SK-N-SH treated with all-trans-retinoic acid at 6 μM for 48 hours (cell line): ENCODE results near the gene IRGQ.

Experiments used
- ATAC-seq: fragments of 200-7000 bp; cut with Tn5 transposase; 3 replicates; pipeline ENCODE4 v1.9.1; 2020; ENCODE audit warnings: mild to moderate bottlenecking, moderate library complexity
- ARNTL ChIP-seq: fragments of 450-650 bp; formaldehyde crosslinking; IDR thresholded peaks from 2 replicates; pipeline ENCODE4 v1.5.0; 2020; ENCODE audit warnings: low read depth, mild to moderate bottlenecking, moderate library complexity, borderline replicate concordance
- BACH2 ChIP-seq: fragments of 250-450 bp; sonication (Bioruptor Pico); IDR thresholded peaks from 2 replicates; pipeline ENCODE4 v1.9.0; 2021; ENCODE audit warnings: mild to moderate bottlenecking, borderline replicate concordance
- CREB5 ChIP-seq: fragments of 250-450 bp; sonication (Bioruptor Pico); IDR thresholded peaks from 2 replicates; pipeline ENCODE4 v1.5.1; 2020; ENCODE audit warnings: low read depth, mild to moderate bottlenecking, moderate library complexity
- CSDC2 ChIP-seq: fragments of 250-450 bp; sonication (Bioruptor Pico); IDR thresholded peaks from 2 replicates; pipeline ENCODE4 v1.5.0; 2020; ENCODE audit warnings: mild to moderate bottlenecking, moderate library complexity
- ESRRG ChIP-seq: fragments of 250-450 bp; sonication (Bioruptor Pico); IDR thresholded peaks from 2 replicates; pipeline ENCODE4 v1.6.1; 2021; ENCODE audit warnings: mild to moderate bottlenecking
- ISL1 ChIP-seq: fragments of 250-450 bp; sonication (Bioruptor Pico); IDR thresholded peaks from 2 replicates; pipeline ENCODE4 v2.1.2; 2022; ENCODE audit warnings: mild to moderate bottlenecking, moderate library complexity
- OSR1 ChIP-seq: fragments of 250-450 bp; sonication (Bioruptor Pico); IDR thresholded peaks from 2 replicates; pipeline ENCODE4 v1.8.0; 2022; ENCODE audit warnings: moderate library complexity, mild to moderate bottlenecking, inconsistent platforms
- PPARA ChIP-seq: fragments of 250-450 bp; sonication (Bioruptor Pico); IDR thresholded peaks from 2 replicates; pipeline ENCODE4 v1.5.0; 2020; ENCODE audit warnings: mild to moderate bottlenecking, borderline replicate concordance
- RARB ChIP-seq: fragments of 250-450 bp; sonication (Bioruptor Pico); IDR thresholded peaks from 2 replicates; pipeline ENCODE4 v1.8.0; 2021; ENCODE audit warnings: mild to moderate bottlenecking, moderate library complexity
- TCF4 ChIP-seq: fragments of 250-450 bp; sonication (Bioruptor Pico); IDR thresholded peaks from 2 replicates; pipeline ENCODE4 v1.8.0; 2021; ENCODE audit warnings: mild to moderate bottlenecking, moderate library complexity, borderline replicate concordance
- ZC3H10 ChIP-seq: fragments of 250-450 bp; sonication (Bioruptor Pico); IDR thresholded peaks from 2 replicates; pipeline ENCODE4 v1.5.1; 2021; ENCODE audit warnings: mild to moderate bottlenecking, moderate library complexity
- ZFP3 ChIP-seq: fragments of 250-450 bp; sonication (Bioruptor Pico); IDR thresholded peaks from 2 replicates; pipeline ENCODE4 v1.5.0; 2020; ENCODE audit warnings: mild to moderate bottlenecking, moderate library complexity
- ZFP30 ChIP-seq: fragments of 450-650 bp; formaldehyde crosslinking; IDR thresholded peaks from 2 replicates; pipeline ENCODE4 v1.5.0; 2022; ENCODE audit warnings: mild to moderate bottlenecking, moderate library complexity
- ZNF565 ChIP-seq: fragments of 450-650 bp; formaldehyde crosslinking; conservative IDR thresholded peaks from 2 replicates; pipeline ENCODE4 v1.5.0; 2020; ENCODE audit warnings: low read depth, mild to moderate bottlenecking, moderate library complexity
- ZNF70 ChIP-seq: fragments of 450-650 bp; formaldehyde crosslinking; IDR thresholded peaks from 2 replicates; pipeline ENCODE4 v1.5.0; 2020; ENCODE audit warnings: mild to moderate bottlenecking, moderate library complexity
- ZNF8 ChIP-seq: fragments of 450-650 bp; formaldehyde crosslinking; IDR thresholded peaks from 2 replicates; pipeline ENCODE4 v1.5.0; 2020; ENCODE audit warnings: mild to moderate bottlenecking, moderate library complexity
- TF ChIP-seq, protein P1 (sequence below): fragments of 250-450 bp; sonication (Bioruptor Pico); IDR thresholded peaks from 2 replicates; pipeline ENCODE4 v1.5.0; 2020; ENCODE audit warnings: mild to moderate bottlenecking, moderate library complexity
- TF ChIP-seq, protein P2 (sequence below): fragments of 250-450 bp; sonication (Bioruptor Pico); IDR thresholded peaks from 2 replicates; pipeline ENCODE4 v1.8.0; 2021; ENCODE audit warnings: low read depth, mild to moderate bottlenecking, moderate library complexity, borderline replicate concordance
- TF ChIP-seq, protein P3 (sequence below): fragments of 250-450 bp; sonication (Bioruptor Pico); IDR thresholded peaks from 2 replicates; pipeline ENCODE4 v1.8.0; 2020; ENCODE audit warnings: mild to moderate bottlenecking, moderate library complexity, borderline replicate concordance
- TF ChIP-seq, protein P4 (sequence below): fragments of 250-450 bp; sonication (Bioruptor Pico); IDR thresholded peaks from 2 replicates; pipeline ENCODE4 v1.5.1; 2021; ENCODE audit warnings: mild to moderate bottlenecking, moderate library complexity

The IRGQ gene

DNA sequence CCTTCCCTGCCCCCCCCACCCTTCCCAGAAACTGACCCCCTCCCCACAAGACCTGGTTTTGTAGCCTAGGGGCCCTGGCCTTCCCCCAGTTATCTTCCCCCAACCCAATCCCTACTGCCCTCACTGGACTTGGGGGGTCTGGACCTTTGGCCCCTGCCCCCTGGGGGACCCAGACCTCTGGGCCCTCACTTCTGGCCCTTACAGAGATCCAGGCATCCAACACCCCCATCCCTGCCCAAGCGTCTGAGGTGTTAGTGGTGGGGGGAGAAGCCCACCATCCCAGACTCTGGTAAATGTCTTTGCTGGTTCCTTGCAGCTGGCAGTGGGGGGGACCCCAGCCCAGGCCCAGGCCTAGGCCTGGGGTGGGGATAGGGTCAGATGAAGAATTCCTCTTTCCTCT, 27.0 kb upstream of the IRGQ start:
- ATAC-seq, result no peak
- no peak for TF ChIP-seq RARB
- no peak for TF ChIP-seq ZC3H10 (CRISPR knock-in tag)
- TF ChIP-seq ZNF565 (CRISPR knock-in tag), result no peak
- TF ChIP-seq, protein P1, sequence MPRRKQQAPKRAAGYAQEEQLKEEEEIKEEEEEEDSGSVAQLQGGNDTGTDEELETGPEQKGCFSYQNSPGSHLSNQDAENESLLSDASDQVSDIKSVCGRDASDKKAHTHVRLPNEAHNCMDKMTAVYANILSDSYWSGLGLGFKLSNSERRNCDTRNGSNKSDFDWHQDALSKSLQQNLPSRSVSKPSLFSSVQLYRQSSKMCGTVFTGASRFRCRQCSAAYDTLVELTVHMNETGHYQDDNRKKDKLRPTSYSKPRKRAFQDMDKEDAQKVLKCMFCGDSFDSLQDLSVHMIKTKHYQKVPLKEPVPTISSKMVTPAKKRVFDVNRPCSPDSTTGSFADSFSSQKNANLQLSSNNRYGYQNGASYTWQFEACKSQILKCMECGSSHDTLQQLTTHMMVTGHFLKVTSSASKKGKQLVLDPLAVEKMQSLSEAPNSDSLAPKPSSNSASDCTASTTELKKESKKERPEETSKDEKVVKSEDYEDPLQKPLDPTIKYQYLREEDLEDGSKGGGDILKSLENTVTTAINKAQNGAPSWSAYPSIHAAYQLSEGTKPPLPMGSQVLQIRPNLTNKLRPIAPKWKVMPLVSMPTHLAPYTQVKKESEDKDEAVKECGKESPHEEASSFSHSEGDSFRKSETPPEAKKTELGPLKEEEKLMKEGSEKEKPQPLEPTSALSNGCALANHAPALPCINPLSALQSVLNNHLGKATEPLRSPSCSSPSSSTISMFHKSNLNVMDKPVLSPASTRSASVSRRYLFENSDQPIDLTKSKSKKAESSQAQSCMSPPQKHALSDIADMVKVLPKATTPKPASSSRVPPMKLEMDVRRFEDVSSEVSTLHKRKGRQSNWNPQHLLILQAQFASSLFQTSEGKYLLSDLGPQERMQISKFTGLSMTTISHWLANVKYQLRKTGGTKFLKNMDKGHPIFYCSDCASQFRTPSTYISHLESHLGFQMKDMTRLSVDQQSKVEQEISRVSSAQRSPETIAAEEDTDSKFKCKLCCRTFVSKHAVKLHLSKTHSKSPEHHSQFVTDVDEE (CRISPR knock-in tag), result no peak
- no peak for TF ChIP-seq CREB5
- TF ChIP-seq ZNF8 (CRISPR knock-in tag), result no peak
- no peak for TF ChIP-seq ZFP3 (CRISPR knock-in tag)

GRCh38 chr19:43622070-43622469, 26.1 kb upstream of the IRGQ start:
- TF ChIP-seq, protein P2, sequence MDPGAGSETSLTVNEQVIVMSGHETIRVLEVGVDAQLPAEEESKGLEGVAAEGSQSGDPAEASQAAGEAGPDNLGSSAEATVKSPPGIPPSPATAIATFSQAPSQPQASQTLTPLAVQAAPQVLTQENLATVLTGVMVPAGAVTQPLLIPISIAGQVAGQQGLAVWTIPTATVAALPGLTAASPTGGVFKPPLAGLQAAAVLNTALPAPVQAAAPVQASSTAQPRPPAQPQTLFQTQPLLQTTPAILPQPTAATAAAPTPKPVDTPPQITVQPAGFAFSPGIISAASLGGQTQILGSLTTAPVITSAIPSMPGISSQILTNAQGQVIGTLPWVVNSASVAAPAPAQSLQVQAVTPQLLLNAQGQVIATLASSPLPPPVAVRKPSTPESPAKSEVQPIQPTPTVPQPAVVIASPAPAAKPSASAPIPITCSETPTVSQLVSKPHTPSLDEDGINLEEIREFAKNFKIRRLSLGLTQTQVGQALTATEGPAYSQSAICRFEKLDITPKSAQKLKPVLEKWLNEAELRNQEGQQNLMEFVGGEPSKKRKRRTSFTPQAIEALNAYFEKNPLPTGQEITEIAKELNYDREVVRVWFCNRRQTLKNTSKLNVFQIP (CRISPR knock-in tag), result no peak
- TF ChIP-seq, protein P3, sequence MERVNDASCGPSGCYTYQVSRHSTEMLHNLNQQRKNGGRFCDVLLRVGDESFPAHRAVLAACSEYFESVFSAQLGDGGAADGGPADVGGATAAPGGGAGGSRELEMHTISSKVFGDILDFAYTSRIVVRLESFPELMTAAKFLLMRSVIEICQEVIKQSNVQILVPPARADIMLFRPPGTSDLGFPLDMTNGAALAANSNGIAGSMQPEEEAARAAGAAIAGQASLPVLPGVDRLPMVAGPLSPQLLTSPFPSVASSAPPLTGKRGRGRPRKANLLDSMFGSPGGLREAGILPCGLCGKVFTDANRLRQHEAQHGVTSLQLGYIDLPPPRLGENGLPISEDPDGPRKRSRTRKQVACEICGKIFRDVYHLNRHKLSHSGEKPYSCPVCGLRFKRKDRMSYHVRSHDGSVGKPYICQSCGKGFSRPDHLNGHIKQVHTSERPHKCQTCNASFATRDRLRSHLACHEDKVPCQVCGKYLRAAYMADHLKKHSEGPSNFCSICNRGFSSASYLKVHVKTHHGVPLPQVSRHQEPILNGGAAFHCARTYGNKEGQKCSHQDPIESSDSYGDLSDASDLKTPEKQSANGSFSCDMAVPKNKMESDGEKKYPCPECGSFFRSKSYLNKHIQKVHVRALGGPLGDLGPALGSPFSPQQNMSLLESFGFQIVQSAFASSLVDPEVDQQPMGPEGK, result no peak
- TF ChIP-seq CSDC2 (CRISPR knock-in tag), result no peak
- no peak for TF ChIP-seq PPARA (CRISPR knock-in tag)
- TF ChIP-seq TCF4 (CRISPR knock-in tag), result no peak
- TF ChIP-seq CREB5, result no peak
- no peak for TF ChIP-seq ZNF70 (CRISPR knock-in tag)
- no peak for TF ChIP-seq ZFP30 (CRISPR knock-in tag)
- TF ChIP-seq RARB, result no peak
- no peak for TF ChIP-seq BACH2
- TF ChIP-seq ISL1 (CRISPR knock-in tag), result no peak
- TF ChIP-seq ESRRG, result no peak
- no peak for TF ChIP-seq ARNTL
- no peak for TF ChIP-seq OSR1 (CRISPR knock-in tag)
- TF ChIP-seq, protein P4, sequence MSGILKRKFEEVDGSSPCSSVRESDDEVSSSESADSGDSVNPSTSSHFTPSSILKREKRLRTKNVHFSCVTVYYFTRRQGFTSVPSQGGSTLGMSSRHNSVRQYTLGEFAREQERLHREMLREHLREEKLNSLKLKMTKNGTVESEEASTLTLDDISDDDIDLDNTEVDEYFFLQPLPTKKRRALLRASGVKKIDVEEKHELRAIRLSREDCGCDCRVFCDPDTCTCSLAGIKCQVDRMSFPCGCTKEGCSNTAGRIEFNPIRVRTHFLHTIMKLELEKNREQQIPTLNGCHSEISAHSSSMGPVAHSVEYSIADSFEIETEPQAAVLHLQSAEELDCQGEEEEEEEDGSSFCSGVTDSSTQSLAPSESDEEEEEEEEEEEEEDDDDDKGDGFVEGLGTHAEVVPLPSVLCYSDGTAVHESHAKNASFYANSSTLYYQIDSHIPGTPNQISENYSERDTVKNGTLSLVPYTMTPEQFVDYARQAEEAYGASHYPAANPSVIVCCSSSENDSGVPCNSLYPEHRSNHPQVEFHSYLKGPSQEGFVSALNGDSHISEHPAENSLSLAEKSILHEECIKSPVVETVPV (CRISPR knock-in tag), result no peak
- TF ChIP-seq, protein P1 (CRISPR knock-in tag), result no peak
- no peak for ATAC-seq
